K562 (cell line): ENCODE results near the gene PLOD1. TPM values are rescaled to one million over a fixed set of nuclear protein-coding genes. Genes with fewer than 3 reads are reported as not detected.

ENCODE experiments used
- BACH1 ChIP-seq: fragments of 200-800 bp; sonication (Bioruptor generic); IDR thresholded peaks from 2 replicates; pipeline ENCODE4 v1.6.1; 2016; ENCODE audit warnings: missing genetic modification characterization, missing compliant biosample characterization
- CBX3 ChIP-seq, 2 experiments: IDR thresholded peaks; 1 replicate in 1 of 2; 2 replicates in 1 of 2; pipeline ENCODE4 v1.6.1; 2012; ENCODE audit warnings: inconsistent platforms in 2 of 2, low read length in 2 of 2, borderline replicate concordance in 1 of 2, control low read depth in 1 of 2
- GABPB1 ChIP-seq: sonication (generic); formaldehyde crosslinking; IDR thresholded peaks from 2 replicates; pipeline ENCODE4 v1.8.0; 2022; ENCODE audit warnings: mild to moderate bottlenecking, missing genetic modification reagents
- ID3 ChIP-seq, 2 experiments: fragments of 250-450 bp in 1 of 2; fragments of 450-650 bp in 1 of 2; sonication (Bioruptor Pico) in 1 of 2; IDR thresholded peaks; 2 replicates each; pipeline versions ENCODE4 v1.6.1 to v1.8.0; 2016 to 2021; ENCODE audit warnings: mild to moderate bottlenecking in 2 of 2, moderate library complexity in 2 of 2, missing compliant biosample characterization in 1 of 2, missing genetic modification characterization in 1 of 2
- JUN ChIP-seq, 2 experiments: sonication (generic) in 1 of 2; formaldehyde crosslinking in 1 of 2; IDR thresholded peaks; 2 replicates each; pipeline versions ENCODE4 v1.6.1 to v1.8.0; 2012 to 2022; ENCODE audit warnings: borderline replicate concordance in 2 of 2, mild to moderate bottlenecking in 2 of 2, improper control_type of control experiment in 1 of 2, low read depth in 1 of 2, low read length in 1 of 2, missing genetic modification reagents in 1 of 2
- KAT2B ChIP-seq: IDR thresholded peaks from one replicate; pipeline ENCODE4 v1.6.1; 2012; ENCODE audit warnings: low read depth, mild to moderate bottlenecking, control low read depth, inconsistent platforms, low read length, moderate library complexity
- SAP30 ChIP-seq: fragments of 200-600 bp; sonication (generic); IDR thresholded peaks from 2 replicates; pipeline ENCODE4 v1.6.1; 2012; ENCODE audit warnings: borderline replicate concordance, low read depth, mild to moderate bottlenecking, moderate library complexity, low read length, control low read depth, inconsistent platforms; ENCODE audit not compliant: insufficient read depth, poor library complexity, severe bottlenecking
- TAF7 ChIP-seq: fragments of 450-650 bp; IDR thresholded peaks from 2 replicates; pipeline ENCODE4 v1.6.1; 2016; ENCODE audit warnings: missing genetic modification characterization, missing compliant biosample characterization
- ZNF121 ChIP-seq: sonication (generic); formaldehyde crosslinking; conservative IDR thresholded peaks from 2 replicates; pipeline ENCODE4 v1.8.0; 2022; ENCODE audit warnings: missing genetic modification reagents
- ZNF253 ChIP-seq: fragments of 250-450 bp; sonication (Bioruptor Pico); conservative IDR thresholded peaks from 2 replicates; pipeline ENCODE4 v1.6.1; 2021; ENCODE audit warnings: mild to moderate bottlenecking
- polyA plus RNA-seq, 8 experiments: library from polyadenylated mRNA; depleted of rRNA in 4 of 8; stranded (reverse) in 5 of 8; unstranded in 3 of 8; fragments of >200 nt; fragmentation: Nextera tagmentation in 2 of 8; fragmentation: Illumina TruSeq in 1 of 8; extraction: Ambion mirVana in 2 of 8; extraction: Trizol in 1 of 8; gene quantifications; 2 replicates each; pipeline versions ENCODE4 v1.2.1 to v1.2.3, GENCODE V29; 2011 to 2014; ENCODE audit warnings: inconsistent platforms in 1 of 8, missing spikeins in 1 of 8
- total RNA-seq, 7 experiments: library from RNA; depleted of rRNA in 6 of 7; stranded (reverse); fragments of >200 nt in 6 of 7; fragmentation: Illumina TruSeq in 2 of 7; extraction: Trizol in 2 of 7; gene quantifications; 2 replicates each; pipeline versions ENCODE4 v1.2.1 to v1.2.3, GENCODE V29; 2011 to 2021; ENCODE audit warnings: low replicate concordance in 1 of 7
- TF ChIP-seq, protein P1 (sequence below): fragments of 250-450 bp; sonication (Bioruptor Pico); IDR thresholded peaks from 2 replicates; pipeline ENCODE4 v1.8.0; 2021; ENCODE audit warnings: moderate library complexity, mild to moderate bottlenecking, inconsistent platforms
- TF ChIP-seq, protein P2 (sequence below): fragments of 450-650 bp; IDR thresholded peaks from 2 replicates; pipeline ENCODE4 v1.6.1; 2016; ENCODE audit warnings: mild to moderate bottlenecking, moderate library complexity
- TF ChIP-seq, protein P3 (sequence below): fragments of 250-450 bp; sonication (Bioruptor Pico); IDR thresholded peaks from 2 replicates; pipeline ENCODE4 v1.9.0; 2021; ENCODE audit warnings: mild to moderate bottlenecking

Gene PLOD1
- total and polyA plus RNA-seq, 9 of the 15 experiments (the other 6 are each of a cell fraction or from before 2014, with no cell fraction given), result 16.6 to 90.8 (median 52.7) TPM

- no peak for TF ChIP-seq KAT2B
- no peak for TF ChIP-seq ZNF253 (CRISPR knock-in tag)
- TF ChIP-seq ID3 (CRISPR knock-in tag; IDR thresholded peaks at IDR 0.05), result no peak
- TF ChIP-seq ID3 (tag; IDR thresholded peaks at IDR 0.05), result no peak
- no peak for TF ChIP-seq ZNF121 (CRISPR knock-in tag)
- TF ChIP-seq, protein P1, sequence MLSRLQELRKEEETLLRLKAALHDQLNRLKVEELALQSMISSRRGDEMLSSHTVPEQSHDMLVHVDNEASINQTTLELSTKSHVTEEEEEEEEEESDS, result no peak
- TF ChIP-seq, protein P2, sequence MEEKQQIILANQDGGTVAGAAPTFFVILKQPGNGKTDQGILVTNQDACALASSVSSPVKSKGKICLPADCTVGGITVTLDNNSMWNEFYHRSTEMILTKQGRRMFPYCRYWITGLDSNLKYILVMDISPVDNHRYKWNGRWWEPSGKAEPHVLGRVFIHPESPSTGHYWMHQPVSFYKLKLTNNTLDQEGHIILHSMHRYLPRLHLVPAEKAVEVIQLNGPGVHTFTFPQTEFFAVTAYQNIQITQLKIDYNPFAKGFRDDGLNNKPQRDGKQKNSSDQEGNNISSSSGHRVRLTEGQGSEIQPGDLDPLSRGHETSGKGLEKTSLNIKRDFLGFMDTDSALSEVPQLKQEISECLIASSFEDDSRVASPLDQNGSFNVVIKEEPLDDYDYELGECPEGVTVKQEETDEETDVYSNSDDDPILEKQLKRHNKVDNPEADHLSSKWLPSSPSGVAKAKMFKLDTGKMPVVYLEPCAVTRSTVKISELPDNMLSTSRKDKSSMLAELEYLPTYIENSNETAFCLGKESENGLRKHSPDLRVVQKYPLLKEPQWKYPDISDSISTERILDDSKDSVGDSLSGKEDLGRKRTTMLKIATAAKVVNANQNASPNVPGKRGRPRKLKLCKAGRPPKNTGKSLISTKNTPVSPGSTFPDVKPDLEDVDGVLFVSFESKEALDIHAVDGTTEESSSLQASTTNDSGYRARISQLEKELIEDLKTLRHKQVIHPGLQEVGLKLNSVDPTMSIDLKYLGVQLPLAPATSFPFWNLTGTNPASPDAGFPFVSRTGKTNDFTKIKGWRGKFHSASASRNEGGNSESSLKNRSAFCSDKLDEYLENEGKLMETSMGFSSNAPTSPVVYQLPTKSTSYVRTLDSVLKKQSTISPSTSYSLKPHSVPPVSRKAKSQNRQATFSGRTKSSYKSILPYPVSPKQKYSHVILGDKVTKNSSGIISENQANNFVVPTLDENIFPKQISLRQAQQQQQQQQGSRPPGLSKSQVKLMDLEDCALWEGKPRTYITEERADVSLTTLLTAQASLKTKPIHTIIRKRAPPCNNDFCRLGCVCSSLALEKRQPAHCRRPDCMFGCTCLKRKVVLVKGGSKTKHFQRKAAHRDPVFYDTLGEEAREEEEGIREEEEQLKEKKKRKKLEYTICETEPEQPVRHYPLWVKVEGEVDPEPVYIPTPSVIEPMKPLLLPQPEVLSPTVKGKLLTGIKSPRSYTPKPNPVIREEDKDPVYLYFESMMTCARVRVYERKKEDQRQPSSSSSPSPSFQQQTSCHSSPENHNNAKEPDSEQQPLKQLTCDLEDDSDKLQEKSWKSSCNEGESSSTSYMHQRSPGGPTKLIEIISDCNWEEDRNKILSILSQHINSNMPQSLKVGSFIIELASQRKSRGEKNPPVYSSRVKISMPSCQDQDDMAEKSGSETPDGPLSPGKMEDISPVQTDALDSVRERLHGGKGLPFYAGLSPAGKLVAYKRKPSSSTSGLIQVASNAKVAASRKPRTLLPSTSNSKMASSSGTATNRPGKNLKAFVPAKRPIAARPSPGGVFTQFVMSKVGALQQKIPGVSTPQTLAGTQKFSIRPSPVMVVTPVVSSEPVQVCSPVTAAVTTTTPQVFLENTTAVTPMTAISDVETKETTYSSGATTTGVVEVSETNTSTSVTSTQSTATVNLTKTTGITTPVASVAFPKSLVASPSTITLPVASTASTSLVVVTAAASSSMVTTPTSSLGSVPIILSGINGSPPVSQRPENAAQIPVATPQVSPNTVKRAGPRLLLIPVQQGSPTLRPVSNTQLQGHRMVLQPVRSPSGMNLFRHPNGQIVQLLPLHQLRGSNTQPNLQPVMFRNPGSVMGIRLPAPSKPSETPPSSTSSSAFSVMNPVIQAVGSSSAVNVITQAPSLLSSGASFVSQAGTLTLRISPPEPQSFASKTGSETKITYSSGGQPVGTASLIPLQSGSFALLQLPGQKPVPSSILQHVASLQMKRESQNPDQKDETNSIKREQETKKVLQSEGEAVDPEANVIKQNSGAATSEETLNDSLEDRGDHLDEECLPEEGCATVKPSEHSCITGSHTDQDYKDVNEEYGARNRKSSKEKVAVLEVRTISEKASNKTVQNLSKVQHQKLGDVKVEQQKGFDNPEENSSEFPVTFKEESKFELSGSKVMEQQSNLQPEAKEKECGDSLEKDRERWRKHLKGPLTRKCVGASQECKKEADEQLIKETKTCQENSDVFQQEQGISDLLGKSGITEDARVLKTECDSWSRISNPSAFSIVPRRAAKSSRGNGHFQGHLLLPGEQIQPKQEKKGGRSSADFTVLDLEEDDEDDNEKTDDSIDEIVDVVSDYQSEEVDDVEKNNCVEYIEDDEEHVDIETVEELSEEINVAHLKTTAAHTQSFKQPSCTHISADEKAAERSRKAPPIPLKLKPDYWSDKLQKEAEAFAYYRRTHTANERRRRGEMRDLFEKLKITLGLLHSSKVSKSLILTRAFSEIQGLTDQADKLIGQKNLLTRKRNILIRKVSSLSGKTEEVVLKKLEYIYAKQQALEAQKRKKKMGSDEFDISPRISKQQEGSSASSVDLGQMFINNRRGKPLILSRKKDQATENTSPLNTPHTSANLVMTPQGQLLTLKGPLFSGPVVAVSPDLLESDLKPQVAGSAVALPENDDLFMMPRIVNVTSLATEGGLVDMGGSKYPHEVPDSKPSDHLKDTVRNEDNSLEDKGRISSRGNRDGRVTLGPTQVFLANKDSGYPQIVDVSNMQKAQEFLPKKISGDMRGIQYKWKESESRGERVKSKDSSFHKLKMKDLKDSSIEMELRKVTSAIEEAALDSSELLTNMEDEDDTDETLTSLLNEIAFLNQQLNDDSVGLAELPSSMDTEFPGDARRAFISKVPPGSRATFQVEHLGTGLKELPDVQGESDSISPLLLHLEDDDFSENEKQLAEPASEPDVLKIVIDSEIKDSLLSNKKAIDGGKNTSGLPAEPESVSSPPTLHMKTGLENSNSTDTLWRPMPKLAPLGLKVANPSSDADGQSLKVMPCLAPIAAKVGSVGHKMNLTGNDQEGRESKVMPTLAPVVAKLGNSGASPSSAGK, result peak; percentile 94
- no peak; a peak in 1 of 3 replicates for TF ChIP-seq CBX3 (IDR thresholded peaks at IDR 0.05; ENCODE audit: borderline replicate concordance in 1 of 2, low read length in 2 of 2)
- TF ChIP-seq SAP30, result no peak
- TF ChIP-seq BACH1 (tag), result no peak
- TF ChIP-seq, protein P3, sequence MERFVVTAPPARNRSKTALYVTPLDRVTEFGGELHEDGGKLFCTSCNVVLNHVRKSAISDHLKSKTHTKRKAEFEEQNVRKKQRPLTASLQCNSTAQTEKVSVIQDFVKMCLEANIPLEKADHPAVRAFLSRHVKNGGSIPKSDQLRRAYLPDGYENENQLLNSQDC, result no peak
- 0 out of 2 replicates have a peak, but pooled peaks have one; percentile 9 for TF ChIP-seq GABPB1 (CRISPR knock-in tag)
- no peak for TF ChIP-seq JUN (IDR thresholded peaks at IDR 0.05; ENCODE audit: borderline replicate concordance, low read depth, low read length)
- no peak for TF ChIP-seq JUN (CRISPR knock-in tag; IDR thresholded peaks at IDR 0.05; ENCODE audit: borderline replicate concordance)
- TF ChIP-seq TAF7 (tag), result no peak
Observed at GRCh38 chr1:12014141-12014991, 79.8 kb downstream of the PLOD1 start (continued).
